DND-41 (cell line): ENCODE measurements around the gene NRARP.

ENCODE experiments used
- EZH2 ChIP-seq: IDR thresholded peaks from 3 replicates; pipeline ENCODE4 v1.6.1; 2012; ENCODE audit warnings: borderline replicate concordance, low read depth, mild to moderate bottlenecking, moderate library complexity, low read length, inconsistent platforms; ENCODE audit not compliant: severe bottlenecking
- TF ChIP-seq, protein P1 (sequence below): IDR thresholded peaks from 2 replicates; pipeline ENCODE4 v1.5.1; 2012; ENCODE audit warnings: borderline replicate concordance, low read length, moderate library complexity, mild to moderate bottlenecking; ENCODE audit not compliant: poor library complexity, severe bottlenecking; ENCODE audit errors: extremely low read depth

DNA sequence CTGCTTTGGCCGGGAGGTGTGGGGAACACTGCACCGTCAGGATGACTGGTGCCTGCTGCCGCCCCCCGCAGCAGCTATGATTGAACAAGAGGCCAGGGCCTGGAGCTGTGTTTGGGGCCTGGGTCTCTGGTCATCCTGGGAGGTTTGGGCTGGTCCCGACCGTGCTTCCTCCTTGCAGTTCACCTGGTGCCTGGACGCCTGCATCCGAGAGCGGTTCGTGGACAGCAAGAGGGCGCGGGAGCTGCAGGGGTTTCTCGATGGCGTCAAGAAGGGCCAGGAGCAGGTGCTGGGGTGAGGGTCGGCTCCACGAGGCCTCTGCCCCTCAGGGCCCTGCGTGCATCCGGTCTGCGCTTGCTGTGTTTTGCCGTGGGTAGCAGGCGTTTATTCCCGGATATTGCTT lies 38.0 kb downstream of the NRARP start:
- no peak for TF ChIP-seq EZH2
- TF ChIP-seq, protein P1, sequence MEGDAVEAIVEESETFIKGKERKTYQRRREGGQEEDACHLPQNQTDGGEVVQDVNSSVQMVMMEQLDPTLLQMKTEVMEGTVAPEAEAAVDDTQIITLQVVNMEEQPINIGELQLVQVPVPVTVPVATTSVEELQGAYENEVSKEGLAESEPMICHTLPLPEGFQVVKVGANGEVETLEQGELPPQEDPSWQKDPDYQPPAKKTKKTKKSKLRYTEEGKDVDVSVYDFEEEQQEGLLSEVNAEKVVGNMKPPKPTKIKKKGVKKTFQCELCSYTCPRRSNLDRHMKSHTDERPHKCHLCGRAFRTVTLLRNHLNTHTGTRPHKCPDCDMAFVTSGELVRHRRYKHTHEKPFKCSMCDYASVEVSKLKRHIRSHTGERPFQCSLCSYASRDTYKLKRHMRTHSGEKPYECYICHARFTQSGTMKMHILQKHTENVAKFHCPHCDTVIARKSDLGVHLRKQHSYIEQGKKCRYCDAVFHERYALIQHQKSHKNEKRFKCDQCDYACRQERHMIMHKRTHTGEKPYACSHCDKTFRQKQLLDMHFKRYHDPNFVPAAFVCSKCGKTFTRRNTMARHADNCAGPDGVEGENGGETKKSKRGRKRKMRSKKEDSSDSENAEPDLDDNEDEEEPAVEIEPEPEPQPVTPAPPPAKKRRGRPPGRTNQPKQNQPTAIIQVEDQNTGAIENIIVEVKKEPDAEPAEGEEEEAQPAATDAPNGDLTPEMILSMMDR, result no peak
